Esophagus muscularis mucosa (tissue), 3 donors: ENCODE measurements around the gene RSAD1.

ENCODE experiments used
- POLR2A ChIP-seq: fragments of 450-650 bp; IDR thresholded peaks from one replicate; pipeline ENCODE4 v1.6.1; 2017; ENCODE audit warnings: antibody characterized with exemption, moderate library complexity, mild to moderate bottlenecking, low read depth
- TF ChIP-seq, protein P1 (sequence below), 3 experiments: fragments of 200-600 bp in 2 of 3; fragments of 450-650 bp in 1 of 3; sonication (generic) in 2 of 3; IDR thresholded peaks; one replicate each; pipeline ENCODE4 v1.5.1; 2017 to 2019; ENCODE audit warnings: antibody characterized with exemption in 3 of 3, mild to moderate bottlenecking in 2 of 3, moderate library complexity in 1 of 3

DNA sequence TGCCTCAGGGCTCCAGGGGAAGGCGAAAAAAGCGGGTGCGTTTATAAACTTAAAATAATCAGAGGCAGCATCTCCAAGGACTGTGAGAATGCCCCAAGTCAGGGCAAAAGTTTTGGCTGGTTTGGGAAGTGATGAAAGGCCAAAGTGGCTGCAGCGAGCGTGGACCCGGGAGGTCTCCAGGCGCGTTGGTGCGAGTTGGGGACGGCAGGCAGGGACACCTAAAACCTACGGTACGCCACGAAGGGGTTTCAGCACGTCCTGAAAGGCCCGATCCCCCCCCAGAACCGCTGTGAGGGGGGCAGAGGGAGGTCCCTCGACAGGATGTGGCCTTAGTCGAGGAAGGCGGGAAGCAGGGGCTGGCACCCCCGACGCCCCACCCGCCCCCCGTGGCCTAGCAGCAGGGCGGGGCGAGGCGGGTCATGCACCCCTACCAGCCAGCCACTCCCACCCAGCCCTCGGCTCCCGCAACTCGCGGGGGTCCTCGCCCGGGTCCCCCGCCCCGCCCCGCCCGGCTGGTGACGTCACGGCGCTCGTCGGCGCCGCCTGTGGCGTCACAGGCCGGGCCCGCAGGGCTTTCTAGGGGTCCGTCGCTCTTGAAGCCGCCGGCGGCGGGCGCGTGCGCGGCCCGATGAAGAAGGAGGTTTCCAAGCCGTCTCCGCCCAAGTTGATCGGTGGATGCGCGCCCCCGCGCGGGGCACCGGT lies 29.4 kb downstream of the RSAD1 start, which contains the start of gene MYCBPAP:
- TF ChIP-seq, protein P1, sequence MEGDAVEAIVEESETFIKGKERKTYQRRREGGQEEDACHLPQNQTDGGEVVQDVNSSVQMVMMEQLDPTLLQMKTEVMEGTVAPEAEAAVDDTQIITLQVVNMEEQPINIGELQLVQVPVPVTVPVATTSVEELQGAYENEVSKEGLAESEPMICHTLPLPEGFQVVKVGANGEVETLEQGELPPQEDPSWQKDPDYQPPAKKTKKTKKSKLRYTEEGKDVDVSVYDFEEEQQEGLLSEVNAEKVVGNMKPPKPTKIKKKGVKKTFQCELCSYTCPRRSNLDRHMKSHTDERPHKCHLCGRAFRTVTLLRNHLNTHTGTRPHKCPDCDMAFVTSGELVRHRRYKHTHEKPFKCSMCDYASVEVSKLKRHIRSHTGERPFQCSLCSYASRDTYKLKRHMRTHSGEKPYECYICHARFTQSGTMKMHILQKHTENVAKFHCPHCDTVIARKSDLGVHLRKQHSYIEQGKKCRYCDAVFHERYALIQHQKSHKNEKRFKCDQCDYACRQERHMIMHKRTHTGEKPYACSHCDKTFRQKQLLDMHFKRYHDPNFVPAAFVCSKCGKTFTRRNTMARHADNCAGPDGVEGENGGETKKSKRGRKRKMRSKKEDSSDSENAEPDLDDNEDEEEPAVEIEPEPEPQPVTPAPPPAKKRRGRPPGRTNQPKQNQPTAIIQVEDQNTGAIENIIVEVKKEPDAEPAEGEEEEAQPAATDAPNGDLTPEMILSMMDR (IDR thresholded peaks at IDR 0.05): peak in 2 of 3 experiments; percentile 17 to 41
- TF ChIP-seq POLR2A: no peak
